ENCODE results near the gene ORC5. TPM values are rescaled to one million over a fixed set of nuclear protein-coding genes. Genes with fewer than 3 reads are reported as not detected.
"Not testable (repeated sequence)": the region's sequence is repeated elsewhere in the genome, so short reads cannot be mapped to it uniquely, and the experiment has no call there.

ORC5 gene
- total RNA-seq (2014; rRNA removed; shearing (Covaris generic); ENCODE audit: low replicate concordance): 20.9 and 33.6 TPM in 2 replicates

DNA sequence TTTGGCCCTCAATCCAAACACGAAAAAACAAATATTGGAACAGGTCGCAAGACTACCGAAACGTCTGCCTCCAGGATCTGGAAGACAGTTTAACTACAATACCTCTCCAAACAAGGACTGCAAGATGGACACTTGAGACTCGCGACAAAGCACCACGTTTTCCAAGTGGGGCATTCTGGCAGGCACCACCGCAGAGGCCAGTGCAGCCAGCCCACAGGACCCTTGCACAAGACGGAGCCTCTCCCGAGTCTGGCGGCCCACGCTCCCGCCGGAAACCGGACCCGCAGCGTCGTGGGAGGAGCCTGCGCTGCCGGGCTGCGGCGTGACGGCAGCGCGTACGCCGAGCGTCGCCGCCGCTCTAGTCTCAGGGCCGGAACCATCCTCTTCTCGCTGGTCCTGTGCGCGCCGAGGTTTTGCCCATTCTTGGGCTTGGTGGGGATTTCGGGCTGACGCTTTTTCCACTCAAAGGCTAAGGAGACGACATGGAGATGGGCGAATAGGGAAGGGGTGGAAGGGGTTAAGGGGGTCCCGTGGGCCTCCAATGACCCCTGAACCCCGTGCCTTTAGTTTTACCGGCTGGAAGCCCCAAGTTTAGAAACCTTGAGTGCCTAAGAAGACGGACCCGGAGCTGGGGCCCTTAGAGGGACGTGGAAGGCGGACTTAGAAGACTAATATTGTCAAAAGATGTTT lies at the start of gene ORC5:
ORC5 (minus strand) TSS at position 283 of the 690 bp plus-strand sequence; CDS start at position 174, 109 bp downstream.
- peak; percentile 74 for DNase-seq
- H3K9me3 ChIP-seq: no peaks in the 10 kb centered on the region; the same call in 1 of the 2 replicates
- peaks cover 14% of the 10 kb centered on the region for H3K36me3 ChIP-seq
- peak within 1 kb of the TSS; percentile 85 for H3K4me3 ChIP-seq
- H3K27me3 ChIP-seq: no peaks in the 10 kb centered on the region

DNA sequence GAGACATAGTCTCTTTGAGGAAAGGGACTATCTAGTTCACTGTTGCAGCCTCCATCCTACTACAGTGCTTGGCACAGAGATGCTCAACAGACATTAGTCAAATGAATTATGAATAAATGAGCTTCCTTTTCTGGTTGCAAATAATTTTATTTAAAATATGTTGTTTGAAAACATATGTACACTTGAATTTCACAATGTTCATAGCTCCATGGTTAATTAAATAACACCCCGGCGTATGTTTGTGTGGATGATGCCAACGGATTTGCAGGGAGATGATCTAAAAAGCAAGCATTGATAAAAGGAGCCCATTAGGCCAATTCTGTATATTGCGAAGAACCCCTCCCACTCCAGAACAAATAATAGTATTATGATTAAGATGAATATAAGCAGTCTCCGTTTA lies 47.8 kb upstream of the ORC5 start:
- Histone ChIP-seq H3K27me3 (no peaks in the 10 kb centered on the region), H3K9me3 (no peaks in the 10 kb centered on the region), H3K36me3 (no peaks in the 10 kb centered on the region), H3K4me3 (no peak overlapping the region)
- no peak for DNase-seq

DNA sequence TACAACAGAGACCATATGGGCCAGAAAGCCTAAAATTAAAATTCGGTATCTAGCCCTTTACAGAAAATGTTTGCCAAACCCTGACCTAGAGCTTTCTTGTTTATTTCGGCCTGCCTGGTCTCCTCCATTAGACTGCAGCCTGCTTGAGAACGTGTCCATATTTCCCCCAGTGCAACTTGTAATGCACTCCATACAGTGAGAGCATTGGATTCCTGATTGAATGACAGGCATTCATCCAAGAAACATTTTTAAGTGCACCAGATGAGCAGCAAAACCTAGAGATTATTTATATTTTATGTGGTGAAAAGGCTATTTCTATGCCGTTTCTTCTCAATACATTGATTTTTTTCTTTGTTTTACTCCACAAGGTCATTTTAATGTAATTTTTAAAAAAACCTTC lies 47.4 kb upstream of the ORC5 start:
- Histone ChIP-seq H3K4me3 (no peak overlapping the region), H3K27me3 (no peaks in the 10 kb centered on the region), H3K36me3 (no peaks in the 10 kb centered on the region), H3K9me3 (no peaks in the 10 kb centered on the region)
- DNase-seq: no peak

DNA sequence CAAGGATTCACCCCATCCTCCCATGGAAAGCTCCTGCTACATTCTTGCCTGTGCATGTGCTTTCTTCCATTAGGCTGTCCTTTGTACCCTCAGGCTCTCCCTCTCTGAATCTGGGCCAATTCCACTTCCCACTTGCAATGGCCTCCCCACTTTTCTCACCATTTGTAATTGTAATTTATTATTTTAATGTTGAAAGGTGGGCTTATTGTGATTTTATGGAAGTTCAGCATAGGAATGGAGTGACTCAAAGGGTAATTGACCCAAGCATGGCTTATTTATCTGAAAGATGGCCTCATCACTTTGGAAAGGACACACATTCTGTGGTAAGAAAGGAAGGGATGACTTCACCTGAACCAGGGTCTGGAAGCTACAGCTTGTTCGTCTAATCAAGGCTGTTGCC lies 46.9 kb upstream of the ORC5 start:
- Histone ChIP-seq H3K27me3 (no peaks in the 10 kb centered on the region), H3K9me3 (no peaks in the 10 kb centered on the region), H3K4me3 (no peak overlapping the region), H3K36me3 (no peaks in the 10 kb centered on the region)
- no peak for DNase-seq

DNA sequence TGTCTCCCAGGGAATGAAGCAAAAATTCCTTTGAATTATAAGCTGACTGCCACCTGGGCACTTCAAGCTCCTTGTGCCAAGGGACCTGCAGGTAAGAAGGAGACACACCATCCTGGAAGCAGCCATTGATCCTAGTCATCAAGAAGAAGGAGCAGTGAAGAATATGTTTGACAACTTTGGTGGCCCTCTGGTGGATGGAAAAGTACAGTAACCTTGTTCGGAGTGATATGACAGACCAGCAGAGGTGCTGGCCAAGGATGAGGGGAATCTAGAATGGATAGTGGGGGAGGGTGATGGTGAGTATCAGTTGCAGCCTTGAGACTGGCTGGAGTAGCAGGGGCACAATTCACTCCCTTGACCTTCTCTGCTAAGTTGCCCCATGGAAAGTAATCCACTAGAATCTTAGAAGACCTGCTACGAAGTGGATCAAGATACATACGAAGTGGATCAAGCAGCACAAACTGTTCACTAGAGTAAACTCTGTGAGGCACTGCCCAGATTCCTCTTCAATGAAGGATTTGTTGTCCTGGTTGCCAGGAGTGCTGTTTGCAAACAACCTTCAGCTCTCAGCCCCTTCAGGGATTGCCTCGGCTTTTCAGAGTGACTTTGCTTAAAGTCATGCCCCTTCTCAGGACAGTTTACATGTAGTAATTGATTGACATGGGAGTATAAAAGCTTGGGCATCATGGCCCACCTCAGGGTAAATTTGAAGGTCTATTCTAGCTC lies 44.8 kb upstream of the ORC5 start:
- Histone ChIP-seq H3K9me3 (no peaks in the 10 kb centered on the region), H3K27me3 (no peaks in the 10 kb centered on the region), H3K4me3 (no peak overlapping the region), H3K36me3 (no peaks in the 10 kb centered on the region)
- no peak for DNase-seq

DNA sequence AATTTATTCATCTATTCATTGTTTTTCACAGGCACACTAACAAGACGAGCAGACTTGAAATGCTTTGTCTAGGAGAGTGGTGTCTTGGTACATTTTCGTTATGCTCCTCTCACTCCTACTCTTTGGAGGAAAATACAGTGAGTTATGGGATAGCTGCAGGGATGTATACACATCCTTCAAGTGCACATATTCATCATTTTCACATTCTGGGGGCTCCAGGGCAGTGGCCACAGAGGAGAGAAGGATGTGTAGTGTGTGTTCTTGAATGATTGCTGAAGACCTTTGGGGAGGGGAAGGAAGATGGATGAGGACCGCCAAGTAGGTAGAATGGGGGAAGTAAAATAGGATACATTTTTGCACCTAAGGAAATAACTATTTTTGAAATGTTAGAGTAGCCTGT lies 34.8 kb upstream of the ORC5 start:
- Histone ChIP-seq H3K4me3 (no peak overlapping the region), H3K27me3 (no peaks in the 10 kb centered on the region; the same call in 1 of the 2 replicates), H3K9me3 (no peaks in the 10 kb centered on the region), H3K36me3 (no peaks in the 10 kb centered on the region)
- DNase-seq: no peak

DNA sequence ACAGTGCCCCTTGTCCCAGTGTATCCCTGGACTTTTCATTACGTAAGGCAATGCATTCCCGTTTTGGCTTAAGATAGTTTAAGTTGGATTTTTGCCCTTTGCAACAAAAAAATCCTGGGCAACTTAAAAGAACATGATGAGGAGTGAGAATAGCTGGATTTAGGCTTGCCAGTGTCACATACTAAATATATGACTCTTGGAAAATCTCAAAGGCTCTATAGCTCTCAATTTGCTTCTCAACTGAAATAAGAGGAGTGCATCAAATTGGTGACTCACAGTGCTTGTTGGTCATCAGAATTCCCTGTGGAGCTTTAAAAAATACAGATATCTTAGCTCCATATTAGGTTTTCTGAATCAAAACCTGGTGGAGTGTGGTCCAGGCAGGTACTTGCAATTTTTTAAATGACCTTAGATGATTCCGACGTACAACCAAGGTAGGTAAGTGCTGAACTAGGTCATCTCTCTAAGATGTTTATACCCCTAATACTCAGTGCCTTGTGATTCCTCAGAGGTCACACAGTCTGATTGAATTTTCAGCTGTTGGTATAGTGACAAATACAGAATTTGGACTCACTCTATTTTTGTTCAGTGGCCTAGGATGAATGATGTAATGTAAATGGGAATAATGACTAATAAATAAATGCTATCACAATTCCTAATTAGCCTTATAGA lies 33.9 kb upstream of the ORC5 start:
- no peaks in the 10 kb centered on the region for H3K9me3 ChIP-seq
- H3K36me3 ChIP-seq: no peaks in the 10 kb centered on the region
- H3K4me3 ChIP-seq: no peak overlapping the region
- DNase-seq: no peak
- no peaks in the 10 kb centered on the region; the same call in 1 of the 2 replicates for H3K27me3 ChIP-seq

DNA sequence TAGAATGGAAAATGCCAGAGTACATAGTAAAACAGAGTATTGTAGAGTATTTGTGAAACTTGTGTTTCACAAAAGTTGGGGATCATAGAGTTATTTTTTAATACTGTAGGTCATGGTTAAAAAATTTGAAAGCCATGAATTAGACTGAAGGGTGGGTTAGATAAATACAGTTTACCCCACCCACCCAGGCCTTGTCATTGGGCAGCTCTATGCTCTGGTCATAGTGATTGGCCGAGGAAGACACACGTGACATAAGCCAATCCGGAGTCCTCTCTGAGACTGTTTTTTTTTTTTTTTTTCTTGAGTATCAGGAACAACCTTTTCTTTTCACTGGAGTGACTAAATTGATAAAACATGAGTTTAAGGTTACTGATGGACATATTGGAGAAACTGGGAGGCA lies 33.3 kb upstream of the ORC5 start:
- Histone ChIP-seq H3K36me3 (no peaks in the 10 kb centered on the region), H3K4me3 (no peak overlapping the region), H3K27me3 (no peaks in the 10 kb centered on the region; the same call in 1 of the 2 replicates), H3K9me3 (no peaks in the 10 kb centered on the region)
- DNase-seq: no peak

DNA sequence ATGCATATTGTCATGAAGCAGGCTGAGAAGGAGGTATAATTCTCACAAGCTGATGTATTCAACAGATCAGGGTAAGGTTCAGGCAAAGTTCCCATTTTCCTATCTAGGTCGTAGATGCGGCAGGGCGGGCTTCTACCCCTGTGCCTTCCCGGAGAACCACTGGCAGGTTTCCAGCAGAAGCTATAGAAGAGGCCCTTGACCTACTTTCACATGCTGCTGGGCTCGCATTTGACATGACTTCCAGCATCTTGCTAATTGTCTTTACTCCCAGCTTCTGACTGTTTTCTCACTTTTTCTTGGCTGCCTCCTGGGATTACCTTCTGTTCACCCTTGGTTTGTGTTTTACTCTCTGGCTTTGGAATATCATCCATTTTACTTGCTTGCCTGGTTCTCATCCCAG lies 32.6 kb upstream of the ORC5 start:
- Histone ChIP-seq H3K9me3 (no peaks in the 10 kb centered on the region), H3K36me3 (no peaks in the 10 kb centered on the region), H3K4me3 (no peak overlapping the region), H3K27me3 (no peaks in the 10 kb centered on the region; the same call in 1 of the 2 replicates)
- no peak for DNase-seq

DNA sequence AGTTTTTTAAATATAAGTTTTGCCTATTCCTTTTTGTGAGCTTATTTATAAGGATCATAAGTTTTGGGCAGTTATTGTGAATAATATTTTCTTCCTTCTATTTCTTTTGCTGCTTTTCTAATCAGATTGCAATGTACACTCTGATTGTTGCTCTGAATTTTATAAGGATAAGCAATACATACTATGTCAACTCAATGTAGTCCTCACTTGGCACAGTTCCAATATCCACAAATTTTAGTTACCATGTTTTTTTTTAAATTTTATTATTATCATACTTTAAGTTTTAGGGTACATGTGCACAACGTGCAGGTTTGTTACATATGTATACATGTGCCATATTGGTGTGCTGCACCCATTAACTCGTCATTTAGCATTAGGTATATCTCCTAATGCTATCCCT lies 27.2 kb upstream of the ORC5 start:
- not testable (repeated sequence) for H3K9me3 ChIP-seq, H3K4me3 ChIP-seq, H3K36me3 ChIP-seq, DNase-seq, H3K27me3 ChIP-seq

DNA sequence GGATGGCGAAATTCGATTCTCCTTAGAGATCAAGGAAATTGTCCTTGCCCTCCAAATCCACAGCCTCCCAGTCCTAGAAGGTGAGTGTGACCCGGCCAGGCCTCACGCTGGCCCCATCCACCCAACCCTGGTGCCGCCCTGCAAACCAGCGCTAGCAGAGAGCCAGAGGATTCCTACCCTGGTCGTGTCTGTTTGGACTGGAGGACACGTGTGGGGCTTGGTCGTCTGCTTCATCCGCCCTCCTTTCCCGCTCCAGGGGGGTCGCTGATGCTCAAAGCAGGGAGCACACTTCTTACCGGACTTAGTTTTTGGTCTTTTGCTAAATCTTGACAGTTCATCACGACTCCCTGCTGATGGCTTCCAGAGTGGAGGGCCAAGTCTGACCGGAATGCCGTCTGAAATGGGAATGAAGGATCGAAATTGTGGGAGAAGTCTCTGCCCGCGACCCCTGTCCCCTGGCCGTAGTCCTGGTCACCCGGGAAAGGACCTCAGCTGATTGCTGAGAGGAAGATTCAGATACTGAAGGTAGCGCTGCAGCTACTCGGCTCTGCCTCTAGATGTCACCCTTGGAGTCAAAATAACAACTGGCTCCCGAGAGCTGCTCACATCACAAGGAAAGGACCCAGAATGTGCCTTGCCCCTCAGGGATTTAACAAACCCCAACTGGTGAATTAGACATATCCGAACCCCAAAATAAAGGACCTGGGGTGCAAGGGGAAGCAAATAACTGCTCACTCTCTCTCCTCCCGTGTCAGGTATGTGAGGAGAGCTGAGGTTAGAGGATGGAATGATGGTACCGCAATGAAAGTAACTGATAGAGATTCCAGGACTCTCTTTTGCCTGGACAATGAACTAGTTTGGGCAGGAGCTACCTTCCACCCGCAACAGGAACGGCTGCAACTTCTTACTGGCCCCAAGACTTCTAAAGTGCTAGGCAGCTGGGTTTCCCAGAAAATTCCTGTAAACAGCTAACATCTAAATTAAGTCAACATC lies 23.5 kb upstream of the ORC5 start:
- no peak for DNase-seq
- Histone ChIP-seq H3K4me3 (no peak overlapping the region), H3K9me3 (no peaks in the 10 kb centered on the region), H3K36me3 (no peaks in the 10 kb centered on the region), H3K27me3 (peaks cover 3% of the 10 kb centered on the region; the same call in 1 of the 2 replicates)

DNA sequence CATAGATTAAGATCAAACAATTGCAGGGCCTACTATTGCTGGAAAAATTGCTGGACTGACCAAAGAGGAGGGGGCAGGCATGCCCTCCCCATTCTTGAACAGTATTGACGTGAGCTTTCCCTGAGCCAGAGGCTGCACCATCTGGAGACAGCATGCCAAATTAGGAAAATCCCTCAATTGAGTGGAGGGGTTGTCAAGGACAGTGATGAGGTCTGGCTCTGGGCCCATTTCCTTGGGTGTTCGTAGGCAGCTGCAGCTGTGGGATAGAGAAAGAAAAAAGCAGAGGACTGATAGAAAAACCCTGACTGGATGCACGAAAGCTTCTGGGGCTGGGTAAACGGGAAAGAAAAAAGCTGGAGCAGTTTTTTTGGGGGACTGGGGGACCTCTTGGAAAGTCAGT lies 22.8 kb upstream of the ORC5 start:
- H3K4me3 ChIP-seq: no peak overlapping the region
- no peak for DNase-seq
- no peaks in the 10 kb centered on the region for H3K9me3 ChIP-seq
- H3K27me3 ChIP-seq: peaks cover 3% of the 10 kb centered on the region; the same call in 1 of the 2 replicates
- H3K36me3 ChIP-seq: no peaks in the 10 kb centered on the region

DNA sequence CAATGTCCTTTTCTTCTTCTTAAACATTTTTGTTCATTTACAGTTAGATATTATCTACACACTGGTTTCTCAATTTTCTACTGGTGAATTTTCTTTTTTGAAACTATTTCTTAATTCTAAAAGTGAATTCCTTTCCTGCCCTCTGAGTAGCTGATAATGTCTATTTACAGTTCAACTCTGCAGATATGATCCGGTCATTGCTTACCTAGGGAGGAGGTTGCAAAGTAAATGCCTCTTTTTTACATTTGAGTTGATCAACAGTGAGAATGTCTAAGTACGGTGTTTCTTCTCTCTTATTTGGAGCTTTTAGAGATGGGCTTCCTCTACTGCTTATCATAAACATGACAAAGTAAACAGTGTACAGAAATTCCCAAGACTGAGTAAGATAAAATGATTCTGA lies 20.6 kb upstream of the ORC5 start:
- no peaks in the 10 kb centered on the region for H3K36me3 ChIP-seq
- no peak for DNase-seq
- H3K9me3 ChIP-seq: no peaks in the 10 kb centered on the region
- peaks cover 3% of the 10 kb centered on the region; the same call in 1 of the 2 replicates for H3K27me3 ChIP-seq
- no peak overlapping the region for H3K4me3 ChIP-seq

DNA sequence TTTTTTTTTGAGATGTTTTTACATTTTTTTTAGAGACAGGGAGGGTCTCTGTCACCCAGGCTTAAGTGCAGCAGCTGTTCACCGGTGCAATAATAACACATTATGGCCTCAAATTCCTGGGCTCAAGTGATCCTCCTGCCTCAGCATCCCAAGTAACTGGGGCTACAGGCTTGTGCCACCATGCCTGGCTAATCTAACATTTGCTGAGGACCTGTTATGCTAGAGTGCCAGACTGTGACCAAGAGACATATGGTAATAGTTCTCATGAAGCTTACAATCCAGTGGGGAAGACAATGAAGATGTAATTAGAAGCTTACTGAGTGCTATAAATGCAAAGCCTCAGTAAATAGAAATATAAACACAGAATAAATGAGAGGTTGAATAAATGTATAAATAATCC lies 17.6 kb upstream of the ORC5 start:
- Histone ChIP-seq H3K27me3 (no peaks in the 10 kb centered on the region), H3K9me3 (no peaks in the 10 kb centered on the region), H3K36me3 (no peaks in the 10 kb centered on the region), H3K4me3 (no peak overlapping the region)
- DNase-seq: no peak

DNA sequence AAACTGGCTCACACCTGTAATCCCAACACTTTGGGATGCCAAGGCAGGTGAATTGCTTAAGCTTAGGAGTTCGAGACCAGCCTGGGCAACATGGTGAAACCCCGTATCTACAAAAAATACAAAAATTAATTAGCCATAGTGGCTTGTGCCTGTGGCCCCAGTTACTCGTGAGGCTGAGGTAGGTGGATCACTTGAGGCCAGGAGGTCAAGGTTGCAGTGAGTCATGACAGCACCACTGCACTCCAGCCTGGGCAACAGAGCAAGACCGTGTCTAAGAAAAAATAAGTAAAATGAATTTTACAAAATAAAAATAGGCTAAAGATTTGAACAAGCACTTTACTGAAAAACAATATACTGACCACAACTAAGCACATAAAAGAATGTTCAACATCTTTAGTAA lies 9.8 kb upstream of the ORC5 start:
- H3K4me3 ChIP-seq: no peak overlapping the region
- H3K9me3 ChIP-seq: no peaks in the 10 kb centered on the region
- H3K27me3 ChIP-seq: no peaks in the 10 kb centered on the region
- no peak for DNase-seq
- no peaks in the 10 kb centered on the region for H3K36me3 ChIP-seq

DNA sequence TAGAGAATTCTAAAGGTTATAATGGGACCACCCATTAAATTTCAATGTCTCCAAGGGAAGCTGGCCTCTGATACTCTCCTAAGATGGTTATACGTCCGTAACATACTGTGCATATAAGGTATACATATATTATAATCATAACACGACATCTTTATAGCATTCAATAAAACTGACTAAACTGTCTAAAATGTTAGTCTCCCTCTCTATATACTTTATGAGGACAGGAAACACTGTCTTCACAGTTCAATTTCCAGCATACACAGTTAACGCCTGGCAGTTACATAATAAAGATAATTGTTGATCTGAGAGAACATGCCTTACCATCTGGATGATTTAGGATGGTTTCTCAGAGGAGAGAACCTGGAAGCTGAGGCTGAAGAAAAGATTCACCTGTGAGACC lies 1.2 kb upstream of the ORC5 start:
- Histone ChIP-seq H3K9me3 (no peaks in the 10 kb centered on the region; the same call in 1 of the 2 replicates), H3K27me3 (no peaks in the 10 kb centered on the region), H3K4me3 (no peak overlapping the region), H3K36me3 (peaks cover 4% of the 10 kb centered on the region)
- no peak for DNase-seq

Data from MG63 (cell line).